ENCODE measurements around the gene ZNF44.

ZNF44 gene

GRCh38 chr19:12265921-12266704 lies 28.6 kb downstream of the ZNF44 start:
- H3K27ac ChIP-seq (ENCODE audit: low read depth in 2 of 2, low read length in 2 of 2), result no peak overlapping the region
- no peak overlapping the region for H3K9ac ChIP-seq (ENCODE audit: low read depth in 1 of 2, low read length in 2 of 2)
- no peaks in the 10 kb centered on the region for H3K4me1 ChIP-seq (ENCODE audit: control insufficient read depth in 2 of 2, insufficient read depth in 2 of 2, low read length in 2 of 2)
- peaks cover 20 to 26% of the 10 kb centered on the region in 2 donors for H3K9me3 ChIP-seq (ENCODE audit: control insufficient read depth in 2 of 2, low read length in 2 of 2)
- peaks cover 6% of the 10 kb centered on the region in 2 donors for H3K36me3 ChIP-seq (ENCODE audit: control insufficient read depth in 2 of 2, insufficient read depth in 2 of 2, low read length in 2 of 2)
- H3K4me3 ChIP-seq (ENCODE audit: low read length in 2 of 2), result no peak overlapping the region
- no peaks in the 10 kb centered on the region for H3K27me3 ChIP-seq (ENCODE audit: control insufficient read depth in 2 of 2, insufficient read depth in 2 of 2, low read length in 2 of 2)

- H3K4me3 ChIP-seq (ENCODE audit: low read length in 2 of 2), result no peak overlapping the region
- H3K4me1 ChIP-seq (ENCODE audit: control insufficient read depth in 2 of 2, insufficient read depth in 2 of 2, low read length in 2 of 2), result no peaks in the 10 kb centered on the region
- no peaks in the 10 kb centered on the region for H3K36me3 ChIP-seq (ENCODE audit: control insufficient read depth in 2 of 2, insufficient read depth in 2 of 2, low read length in 2 of 2)
- no peak overlapping the region for H3K9ac ChIP-seq (ENCODE audit: low read depth in 1 of 2, low read length in 2 of 2)
- no peak overlapping the region for H3K27ac ChIP-seq (ENCODE audit: low read depth in 2 of 2, low read length in 2 of 2)
- no peaks in the 10 kb centered on the region for H3K27me3 ChIP-seq (ENCODE audit: control insufficient read depth in 2 of 2, insufficient read depth in 2 of 2, low read length in 2 of 2)
- H3K9me3 ChIP-seq (ENCODE audit: control insufficient read depth in 2 of 2, low read length in 2 of 2), result peaks cover 12 to 15% of the 10 kb centered on the region in 2 donors
Measured at GRCh38 chr19:12261554-12261953, 33.1 kb downstream of the ZNF44 start.

GRCh38 chr19:12260861-12261260 lies 33.8 kb downstream of the ZNF44 start:
- H3K27me3 ChIP-seq (ENCODE audit: control insufficient read depth in 2 of 2, insufficient read depth in 2 of 2, low read length in 2 of 2), result no peaks in the 10 kb centered on the region
- H3K4me1 ChIP-seq (ENCODE audit: control insufficient read depth in 2 of 2, insufficient read depth in 2 of 2, low read length in 2 of 2), result no peaks in the 10 kb centered on the region
- H3K9me3 ChIP-seq (ENCODE audit: control insufficient read depth in 2 of 2, low read length in 2 of 2), result peaks cover 12 to 16% of the 10 kb centered on the region in 2 donors
- no peak overlapping the region for H3K27ac ChIP-seq (ENCODE audit: low read depth in 2 of 2, low read length in 2 of 2)
- no peak overlapping the region for H3K4me3 ChIP-seq (ENCODE audit: low read length in 2 of 2)
- no peak overlapping the region for H3K9ac ChIP-seq (ENCODE audit: low read depth in 1 of 2, low read length in 2 of 2)
- H3K36me3 ChIP-seq (ENCODE audit: control insufficient read depth in 2 of 2, insufficient read depth in 2 of 2, low read length in 2 of 2), result no peaks in the 10 kb centered on the region

GRCh38 chr19:12260236-12260635 lies 34.4 kb downstream of the ZNF44 start:
- H3K9me3 ChIP-seq (ENCODE audit: control insufficient read depth in 2 of 2, low read length in 2 of 2), result peaks cover 9 to 12% of the 10 kb centered on the region in 2 donors
- no peaks in the 10 kb centered on the region for H3K36me3 ChIP-seq (ENCODE audit: control insufficient read depth in 2 of 2, insufficient read depth in 2 of 2, low read length in 2 of 2)
- H3K27ac ChIP-seq (ENCODE audit: low read depth in 2 of 2, low read length in 2 of 2), result no peak overlapping the region
- H3K4me1 ChIP-seq (ENCODE audit: control insufficient read depth in 2 of 2, insufficient read depth in 2 of 2, low read length in 2 of 2), result no peaks in the 10 kb centered on the region
- H3K4me3 ChIP-seq (ENCODE audit: low read length in 2 of 2), result no peak overlapping the region
- H3K27me3 ChIP-seq (ENCODE audit: control insufficient read depth in 2 of 2, insufficient read depth in 2 of 2, low read length in 2 of 2), result no peaks in the 10 kb centered on the region
- no peak overlapping the region for H3K9ac ChIP-seq (ENCODE audit: low read depth in 1 of 2, low read length in 2 of 2)

GRCh38 chr19:12255372-12255771 lies 39.3 kb downstream of the ZNF44 start:
- Histone ChIP-seq H3K9me3 (ENCODE audit: control insufficient read depth in 2 of 2, low read length in 2 of 2) (peaks cover 10 to 17% of the 10 kb centered on the region in 2 donors), H3K4me1 (ENCODE audit: control insufficient read depth in 2 of 2, insufficient read depth in 2 of 2, low read length in 2 of 2) (no peaks in the 10 kb centered on the region)

GRCh38 chr19:12247644-12248222 lies 47.0 kb downstream of the ZNF44 start:
- H3K36me3 ChIP-seq (ENCODE audit: control insufficient read depth in 2 of 2, insufficient read depth in 2 of 2, low read length in 2 of 2), result peaks cover 12 to 21% of the 10 kb centered on the region in 2 donors
- H3K27me3 ChIP-seq (ENCODE audit: control insufficient read depth in 2 of 2, insufficient read depth in 2 of 2, low read length in 2 of 2), result no peaks in the 10 kb centered on the region
- no peak overlapping the region for H3K4me3 ChIP-seq (ENCODE audit: low read length in 2 of 2)
- peaks cover 26 to 37% of the 10 kb centered on the region in 2 donors for H3K9me3 ChIP-seq (ENCODE audit: control insufficient read depth in 2 of 2, low read length in 2 of 2)
- H3K9ac ChIP-seq (ENCODE audit: low read depth in 1 of 2, low read length in 2 of 2), result no peak overlapping the region
- no peaks in the 10 kb centered on the region for H3K4me1 ChIP-seq (ENCODE audit: control insufficient read depth in 2 of 2, insufficient read depth in 2 of 2, low read length in 2 of 2)
- no peak overlapping the region for H3K27ac ChIP-seq (ENCODE audit: low read depth in 2 of 2, low read length in 2 of 2)

More at GRCh38 chr19:12255372-12255771, 39.3 kb downstream of the ZNF44 start:
- Histone ChIP-seq H3K9ac (ENCODE audit: low read depth in 1 of 2, low read length in 2 of 2) (no peak overlapping the region), H3K4me3 (ENCODE audit: low read length in 2 of 2) (no peak overlapping the region), H3K36me3 (ENCODE audit: control insufficient read depth in 2 of 2, insufficient read depth in 2 of 2, low read length in 2 of 2) (no peaks in the 10 kb centered on the region), H3K27ac (ENCODE audit: low read depth in 2 of 2, low read length in 2 of 2) (no peak overlapping the region), H3K27me3 (ENCODE audit: control insufficient read depth in 2 of 2, insufficient read depth in 2 of 2, low read length in 2 of 2) (no peaks in the 10 kb centered on the region)

GRCh38 chr19:12244370-12244769 lies 50.3 kb downstream of the ZNF44 start:
- H3K9me3 ChIP-seq (ENCODE audit: control insufficient read depth in 2 of 2, low read length in 2 of 2), result peaks cover 18 to 25% of the 10 kb centered on the region in 2 donors
- no peak overlapping the region for H3K27ac ChIP-seq (ENCODE audit: low read depth in 2 of 2, low read length in 2 of 2)
- no peak overlapping the region for H3K9ac ChIP-seq (ENCODE audit: low read depth in 1 of 2, low read length in 2 of 2)
- H3K27me3 ChIP-seq (ENCODE audit: control insufficient read depth in 2 of 2, insufficient read depth in 2 of 2, low read length in 2 of 2), result no peaks in the 10 kb centered on the region
- H3K4me3 ChIP-seq (ENCODE audit: low read length in 2 of 2), result no peak overlapping the region
- H3K4me1 ChIP-seq (ENCODE audit: control insufficient read depth in 2 of 2, insufficient read depth in 2 of 2, low read length in 2 of 2), result no peaks in the 10 kb centered on the region
- peaks cover 12 to 21% of the 10 kb centered on the region in 2 donors for H3K36me3 ChIP-seq (ENCODE audit: control insufficient read depth in 2 of 2, insufficient read depth in 2 of 2, low read length in 2 of 2)

GRCh38 chr19:12237143-12237839 lies 57.4 kb downstream of the ZNF44 start:
- Histone ChIP-seq H3K27ac (ENCODE audit: low read depth in 2 of 2, low read length in 2 of 2) (no peak overlapping the region), H3K36me3 (ENCODE audit: control insufficient read depth in 2 of 2, insufficient read depth in 2 of 2, low read length in 2 of 2) (no peaks in the 10 kb centered on the region), H3K27me3 (ENCODE audit: control insufficient read depth in 2 of 2, insufficient read depth in 2 of 2, low read length in 2 of 2) (no peaks in the 10 kb centered on the region), H3K9ac (ENCODE audit: low read depth in 1 of 2, low read length in 2 of 2) (no peak overlapping the region), H3K4me1 (ENCODE audit: control insufficient read depth in 2 of 2, insufficient read depth in 2 of 2, low read length in 2 of 2) (no peaks in the 10 kb centered on the region), H3K9me3 (ENCODE audit: control insufficient read depth in 2 of 2, low read length in 2 of 2) (peaks cover 0 to 6% of the 10 kb centered on the region in 2 donors), H3K4me3 (ENCODE audit: low read length in 2 of 2) (no peak overlapping the region)

- Histone ChIP-seq H3K27me3 (ENCODE audit: control insufficient read depth in 2 of 2, insufficient read depth in 2 of 2, low read length in 2 of 2) (no peaks in the 10 kb centered on the region), H3K4me3 (ENCODE audit: low read length in 2 of 2) (no peak overlapping the region), H3K27ac (ENCODE audit: low read depth in 2 of 2, low read length in 2 of 2) (no peak overlapping the region), H3K9ac (ENCODE audit: low read depth in 1 of 2, low read length in 2 of 2) (no peak overlapping the region), H3K9me3 (ENCODE audit: control insufficient read depth in 2 of 2, low read length in 2 of 2) (peaks cover 0 to 6% of the 10 kb centered on the region in 2 donors), H3K4me1 (ENCODE audit: control insufficient read depth in 2 of 2, insufficient read depth in 2 of 2, low read length in 2 of 2) (no peaks in the 10 kb centered on the region), H3K36me3 (ENCODE audit: control insufficient read depth in 2 of 2, insufficient read depth in 2 of 2, low read length in 2 of 2) (peaks cover 3 to 18% of the 10 kb centered on the region in 2 donors)
Measured at GRCh38 chr19:12232961-12233360, 61.7 kb downstream of the ZNF44 start.
